Testis (tissue), 3 donors: ENCODE results near the gene FAM234B. TPM values are rescaled to one million over a fixed set of nuclear protein-coding genes. Genes with fewer than 3 reads are reported as not detected.
A peak's percentile ranks its signal among the peaks of the same experiment; 100 is the strongest.

Source experiments
- DNase-seq: peaks from one replicate; pipeline ENCODE4 v3.0.0-alpha.2; 2019
- H3K27ac ChIP-seq, 2 donors: fragments of 200-600 bp; sonication (generic); one replicate each; pipeline ENCODE4 v1.5.1; 2019
- H3K27me3 ChIP-seq: fragments of 200-600 bp; sonication (generic); one replicate; pipeline ENCODE4 v1.5.1; 2019
- H3K36me3 ChIP-seq: fragments of 200-600 bp; sonication (generic); one replicate; pipeline ENCODE4 v1.5.1; 2017; ENCODE audit warnings: low read depth; ENCODE audit errors: missing control alignments
- H3K4me1 ChIP-seq: fragments of 200-600 bp; sonication (generic); one replicate; pipeline ENCODE4 v1.5.1; 2019
- H3K4me3 ChIP-seq, 2 donors: fragments of 200-600 bp; sonication (generic); one replicate each; pipeline ENCODE4 v1.5.1; 2017 to 2019
- H3K9me3 ChIP-seq: fragments of 200-600 bp; sonication (generic); one replicate; pipeline ENCODE4 v1.5.1; 2017
- POLR2A ChIP-seq: fragments of 450-650 bp; IDR thresholded peaks from one replicate; pipeline ENCODE4 v1.6.1; 2017; ENCODE audit warnings: antibody characterized with exemption, mild to moderate bottlenecking, moderate library complexity
- WGBS, 2 donors: methylation state at CpG; one replicate each; pipeline ENCODE4 v1.1.5; 2018; 5-methylcytosine and 5-hydroxymethylcytosine counted together
- intact Hi-C: fragments of 100-400 bp; cut with DNase I; formaldehyde crosslinking; loops from one replicate; pipeline ENCODE4 v1.15.1; 2023; ENCODE audit warnings: low total_unique reads
- polyA plus RNA-seq: library from polyadenylated mRNA; stranded (reverse); fragments of 350-450 nt; fragmentation: Illumina TruSeq; extraction: RNeasy Lipid Tissue Mini Kit (QIAGEN cat#74804); gene quantifications from one replicate; pipeline ENCODE4 v1.2.3, GENCODE V29; 2014; ENCODE audit warnings: low read depth, low replicate concordance; ENCODE audit not compliant: insufficient read depth
- total RNA-seq, 2 donors: library from RNA; depleted of rRNA; stranded (reverse); fragments of >200 nt; gene quantifications; one replicate each; pipeline ENCODE4 v1.2.3, GENCODE V29; 2016
- TF ChIP-seq, protein P1 (sequence below), 3 experiments: fragments of 450-650 bp in 2 of 3; fragments of 200-600 bp in 1 of 3; sonication (generic) in 1 of 3; IDR thresholded peaks; one replicate each; pipeline ENCODE4 v1.5.1; 2016 to 2019; ENCODE audit warnings: antibody characterized with exemption in 3 of 3, mild to moderate bottlenecking in 2 of 3, moderate library complexity in 1 of 3

The FAM234B gene
- total and polyA plus RNA-seq, 3 donors from 2014 or later, result 11.0 to 13.2 (median 13.0) TPM

DNA sequence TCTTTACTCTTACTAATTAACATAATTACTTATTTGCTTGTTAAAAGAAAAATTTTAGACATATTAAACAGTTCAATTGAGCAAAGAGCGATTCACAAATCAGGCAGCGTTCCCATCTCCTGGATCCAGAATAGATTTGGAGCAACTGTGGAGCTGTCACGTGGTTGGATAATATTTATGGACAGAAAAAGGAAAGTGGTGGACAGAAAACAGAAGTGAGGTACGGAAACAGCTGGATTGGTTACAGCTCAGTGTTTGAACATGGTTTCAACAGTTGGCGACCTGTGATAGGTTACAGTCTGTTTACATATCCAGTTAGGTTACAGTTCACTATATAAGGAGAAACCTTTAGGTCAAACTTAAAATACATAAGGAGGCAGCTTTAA, 19.7 kb upstream of the FAM234B start:
- peaks cover 5% of the 10 kb centered on the region for H3K4me1 ChIP-seq
- 69 to 80% methylated on average over 5 of the region's 5 CpGs for WGBS, 2 donors
- no peak for TF ChIP-seq POLR2A
- TF ChIP-seq, protein P1, sequence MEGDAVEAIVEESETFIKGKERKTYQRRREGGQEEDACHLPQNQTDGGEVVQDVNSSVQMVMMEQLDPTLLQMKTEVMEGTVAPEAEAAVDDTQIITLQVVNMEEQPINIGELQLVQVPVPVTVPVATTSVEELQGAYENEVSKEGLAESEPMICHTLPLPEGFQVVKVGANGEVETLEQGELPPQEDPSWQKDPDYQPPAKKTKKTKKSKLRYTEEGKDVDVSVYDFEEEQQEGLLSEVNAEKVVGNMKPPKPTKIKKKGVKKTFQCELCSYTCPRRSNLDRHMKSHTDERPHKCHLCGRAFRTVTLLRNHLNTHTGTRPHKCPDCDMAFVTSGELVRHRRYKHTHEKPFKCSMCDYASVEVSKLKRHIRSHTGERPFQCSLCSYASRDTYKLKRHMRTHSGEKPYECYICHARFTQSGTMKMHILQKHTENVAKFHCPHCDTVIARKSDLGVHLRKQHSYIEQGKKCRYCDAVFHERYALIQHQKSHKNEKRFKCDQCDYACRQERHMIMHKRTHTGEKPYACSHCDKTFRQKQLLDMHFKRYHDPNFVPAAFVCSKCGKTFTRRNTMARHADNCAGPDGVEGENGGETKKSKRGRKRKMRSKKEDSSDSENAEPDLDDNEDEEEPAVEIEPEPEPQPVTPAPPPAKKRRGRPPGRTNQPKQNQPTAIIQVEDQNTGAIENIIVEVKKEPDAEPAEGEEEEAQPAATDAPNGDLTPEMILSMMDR (IDR thresholded peaks at IDR 0.05), result no peak
- no peaks in the 10 kb centered on the region for H3K9me3 ChIP-seq
- intact Hi-C loops, result no loop called here
- no peak for DNase-seq
- H3K4me3 ChIP-seq, result no peak overlapping the region
- H3K27ac ChIP-seq, result no peak overlapping the region
- no peaks in the 10 kb centered on the region for H3K27me3 ChIP-seq
- no peaks in the 10 kb centered on the region for H3K36me3 ChIP-seq

DNA sequence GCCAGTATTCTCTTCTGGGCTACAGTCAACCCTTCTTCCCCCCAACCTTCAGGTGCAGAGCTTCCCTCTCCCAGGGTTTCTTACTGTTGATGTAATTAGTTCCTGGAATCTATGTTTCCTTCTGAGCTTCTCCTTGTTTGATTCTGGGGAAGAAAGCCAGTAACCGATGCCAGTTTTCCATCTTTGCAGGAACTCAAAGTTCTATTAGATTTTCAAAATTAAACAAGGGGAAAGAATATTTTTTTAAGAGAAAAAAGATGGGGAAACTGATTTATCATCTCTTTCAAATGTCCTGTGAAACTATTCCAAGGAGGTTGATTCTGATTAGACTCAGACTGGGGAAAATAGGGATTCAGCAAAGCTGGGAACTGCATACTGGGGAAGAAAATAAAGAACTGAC, 17.9 kb upstream of the FAM234B start:
- Histone ChIP-seq H3K4me1 (peaks cover 5% of the 10 kb centered on the region), H3K27ac (peak overlapping the region in 1 of 2 donors; percentile 18), H3K4me3 (no peak overlapping the region), H3K36me3 (no peaks in the 10 kb centered on the region), H3K27me3 (no peaks in the 10 kb centered on the region), H3K9me3 (no peaks in the 10 kb centered on the region)
- no peak for DNase-seq
- WGBS, 2 donors, result 35 to 55% methylated on average over 1 of the region's 1 CpG
- TF ChIP-seq, protein P1 (IDR thresholded peaks at IDR 0.05), result no peak
- no peak for TF ChIP-seq POLR2A
- intact Hi-C loops, result no loop called here

DNA sequence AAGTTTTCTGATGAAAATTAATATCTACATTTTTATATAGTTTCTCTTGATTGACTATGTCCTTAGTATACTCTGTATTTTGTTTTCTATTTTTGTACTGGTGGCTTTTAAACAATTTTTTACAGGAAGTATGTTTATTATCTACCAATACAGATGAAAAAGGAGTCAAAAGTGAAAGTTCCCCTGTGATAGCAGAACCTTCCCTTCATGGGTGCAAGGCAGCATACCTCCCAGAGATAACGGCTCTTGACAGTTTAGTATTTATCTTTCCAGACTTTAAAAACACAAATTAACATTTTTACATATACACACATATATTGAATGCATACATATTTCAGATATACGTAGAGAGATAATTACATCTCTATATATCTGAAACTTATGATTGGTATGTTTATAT, 17.1 kb upstream of the FAM234B start:
- H3K4me1 ChIP-seq, result peaks cover 5% of the 10 kb centered on the region
- H3K9me3 ChIP-seq, result no peaks in the 10 kb centered on the region
- no peak overlapping the region for H3K4me3 ChIP-seq
- H3K36me3 ChIP-seq, result no peaks in the 10 kb centered on the region
- H3K27me3 ChIP-seq, result no peaks in the 10 kb centered on the region
- peak overlapping the region in 1 of 2 donors; percentile 18 for H3K27ac ChIP-seq
- TF ChIP-seq, protein P1 (IDR thresholded peaks at IDR 0.05), result no peak
- TF ChIP-seq POLR2A, result no peak
- no peak for DNase-seq
- 67 to 80% methylated on average over 2 of the region's 2 CpGs for WGBS, 2 donors
- intact Hi-C loops, result no loop called here

DNA sequence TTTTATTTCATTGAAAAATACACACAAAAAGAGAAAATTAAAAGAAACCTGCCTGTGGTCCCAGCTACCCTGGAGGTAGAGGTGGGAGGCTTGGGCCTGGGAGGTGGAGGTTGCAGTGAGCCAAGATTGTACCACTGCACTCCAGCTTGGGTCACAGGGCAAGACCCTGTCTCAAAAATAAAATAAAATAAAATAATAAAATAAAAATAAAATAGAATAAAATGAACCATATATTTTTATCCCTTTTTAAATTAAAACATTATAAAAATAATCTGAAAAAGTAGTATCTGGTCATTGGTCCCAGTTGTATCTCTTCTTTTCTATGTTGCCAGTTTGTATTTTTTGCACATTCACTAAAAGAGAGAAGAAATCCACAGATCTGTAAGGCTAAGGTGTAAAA, 16.7 kb upstream of the FAM234B start:
- DNase-seq, result no peak
- Histone ChIP-seq H3K27me3 (no peaks in the 10 kb centered on the region), H3K4me3 (no peak overlapping the region), H3K4me1 (peaks cover 5% of the 10 kb centered on the region), H3K9me3 (no peaks in the 10 kb centered on the region), H3K36me3 (no peaks in the 10 kb centered on the region), H3K27ac (no peak overlapping the region)
- TF ChIP-seq, protein P1 (IDR thresholded peaks at IDR 0.05), result no peak
- no peak for TF ChIP-seq POLR2A
- intact Hi-C loops, result no loop called here

DNA sequence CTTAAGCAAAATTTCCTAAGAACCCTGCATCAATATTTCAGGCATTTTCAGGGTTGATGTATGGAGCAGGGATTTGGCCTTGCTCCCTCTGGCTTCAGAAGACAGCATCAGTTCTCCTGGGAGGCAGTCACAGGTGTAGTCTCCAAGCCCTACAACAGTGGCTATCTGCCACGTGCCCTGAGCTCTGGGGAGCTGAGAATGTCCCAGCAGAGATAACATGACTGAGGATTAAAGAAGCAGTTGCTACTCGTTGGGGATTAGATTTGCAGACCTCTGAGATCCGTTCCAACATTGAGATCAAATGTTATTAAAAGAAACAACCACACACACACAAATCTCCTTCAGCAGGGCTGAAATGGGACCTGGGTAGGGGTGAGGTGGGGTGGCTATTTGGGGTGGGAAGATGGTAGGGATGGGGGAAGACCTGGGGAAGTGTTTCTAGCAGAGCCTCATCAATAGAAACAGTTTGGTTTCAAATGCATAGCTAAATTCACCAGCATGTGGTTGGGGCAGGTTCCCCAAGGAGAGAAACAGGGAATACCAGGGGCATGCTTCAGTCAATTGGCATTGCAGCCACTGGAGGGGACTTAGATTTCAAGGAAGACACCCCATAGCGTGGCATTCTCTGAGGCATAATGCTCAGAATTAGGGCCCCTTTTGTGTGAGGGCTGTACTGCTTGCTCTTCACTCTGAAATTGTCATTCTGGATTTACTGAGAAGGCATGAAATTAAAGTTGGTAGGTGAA, 15.2 kb upstream of the FAM234B start:
- H3K36me3 ChIP-seq, result no peaks in the 10 kb centered on the region
- H3K4me3 ChIP-seq, result no peak overlapping the region
- 69 to 73% methylated on average over 4 of the region's 4 CpGs for WGBS, 2 donors
- no peaks in the 10 kb centered on the region for H3K27me3 ChIP-seq
- no peaks in the 10 kb centered on the region for H3K9me3 ChIP-seq
- peaks cover 5% of the 10 kb centered on the region for H3K4me1 ChIP-seq
- intact Hi-C loops, result no loop called here
- TF ChIP-seq, protein P1 (IDR thresholded peaks at IDR 0.05), result no peak
- no peak for TF ChIP-seq POLR2A
- no peak overlapping the region for H3K27ac ChIP-seq
- DNase-seq, result no peak
